K562 (cell line): ENCODE data around the gene NRG3. TPM values are rescaled to one million over a fixed set of nuclear protein-coding genes. Genes with fewer than 3 reads are reported as not detected.

Experiments used
- ATAC-seq: fragments of 200-7000 bp; cut with Tn5 transposase; 3 replicates; pipeline ENCODE4 v1.9.1; 2020; ENCODE audit warnings: moderate library complexity
- BruUV-seq: library from RNA; stranded (reverse); fragments of 400-500 nt; replicated peaks from 2 replicates; lab custom pipeline; 2021; lab: Mats Ljungman, UMichigan
- CTCF ChIA-PET: fragments of 300-600 bp; formaldehyde crosslinking; extraction: SDS; loops from one replicate; lab custom pipeline; 2021; ENCODE audit warnings: low intra/inter-chr PET ratio; lab: Yijun Ruan, JAX
- POLR2A ChIA-PET: fragments of 300-600, 350-650 bp; sonication (Branson Sonifier 250); formaldehyde crosslinking; extraction: SDS; loops from one replicate; lab custom pipeline; 2021; ENCODE audit warnings: antibody characterized with exemption, inconsistent platforms; lab: Yijun Ruan, JAX
- DNase-seq, 4 experiments: peaks; one replicate each; pipeline versions ENCODE4 v3.0.0 to v3.0.0-alpha.2; 2011 to 2018; ENCODE audit warnings: low spot score in 3 of 4, mixed read lengths in 3 of 4; ENCODE audit errors: extremely low read depth in 1 of 4
- FAIRE-seq: peaks from 2 replicates; lab custom pipeline; 2011; peaks lifted over from hg19 to GRCh38; lab: Jason Lieb, UNC
- H2AFZ ChIP-seq: 2 replicates; pipeline ENCODE4 v1.6.0; 2011; ENCODE audit warnings: low read depth, low read length, control low read depth, inconsistent platforms
- H3K27ac ChIP-seq: fragments of 200-600 bp; 3 replicates; pipeline ENCODE4 v1.8.0; 2011; ENCODE audit warnings: low read depth, mild to moderate bottlenecking, control low read depth, inconsistent platforms, low read length, moderate library complexity, mixed read lengths; ENCODE audit errors: extremely low read depth
- H3K27me3 ChIP-seq, 2 experiments: fragments of 300-600 bp in 1 of 2; 2 replicates in 1 of 2; 3 replicates in 1 of 2; pipeline versions ENCODE4 v1.6.0 to v1.8.0; 2011; ENCODE audit warnings: inconsistent platforms in 2 of 2, low read length in 2 of 2, mild to moderate bottlenecking in 1 of 2, mixed read lengths in 1 of 2, moderate library complexity in 1 of 2; ENCODE audit not compliant: control insufficient read depth in 2 of 2, insufficient read depth in 2 of 2
- H3K36me3 ChIP-seq: fragments of 300-600 bp; 3 replicates; pipeline ENCODE4 v1.8.0; 2011; ENCODE audit warnings: mild to moderate bottlenecking, low read length, inconsistent platforms; ENCODE audit not compliant: control insufficient read depth, insufficient read depth
- H3K4me1 ChIP-seq, 2 experiments: fragments of 200-600 bp in 1 of 2; replicated peaks in 1 of 2; 2 replicates in 1 of 2; 3 replicates in 1 of 2; pipeline versions ENCODE4 v1.5.1 to v1.8.0; 2011; ENCODE audit warnings: inconsistent platforms in 2 of 2, low read length in 2 of 2, mild to moderate bottlenecking in 1 of 2, mixed read lengths in 1 of 2, moderate library complexity in 1 of 2; ENCODE audit not compliant: control insufficient read depth in 2 of 2, insufficient read depth in 2 of 2
- H3K4me2 ChIP-seq: 2 replicates; pipeline ENCODE4 v1.6.1; 2011; ENCODE audit warnings: low read length, control low read depth, inconsistent platforms, mixed read lengths; ENCODE audit not compliant: insufficient read depth
- H3K4me3 ChIP-seq: fragments of 200-600 bp; sonication (generic), shearing (Covaris generic); 2 replicates; pipeline ENCODE4 v1.5.1; 2016; ENCODE audit warnings: control low read depth, inconsistent platforms
- H3K79me2 ChIP-seq: fragments of 200-600 bp; 3 replicates; pipeline ENCODE4 v1.8.0; 2011; ENCODE audit warnings: low read length, inconsistent platforms; ENCODE audit not compliant: control insufficient read depth, insufficient read depth
- H3K9ac ChIP-seq, 2 experiments: 2 replicates each; pipeline versions ENCODE4 v1.6.0 to v1.6.1; 2011; ENCODE audit warnings: low read depth in 2 of 2, low read length in 2 of 2, control low read depth in 1 of 2, inconsistent platforms in 1 of 2, mild to moderate bottlenecking in 1 of 2, mixed read lengths in 1 of 2; ENCODE audit not compliant: insufficient read depth in 1 of 2
- H3K9me1 ChIP-seq: one replicate; pipeline ENCODE4 v1.6.0; 2011; ENCODE audit warnings: inconsistent platforms, mild to moderate bottlenecking, low read length, moderate library complexity; ENCODE audit not compliant: control insufficient read depth, insufficient read depth
- H3K9me3 ChIP-seq: replicated peaks from 2 replicates; pipeline ENCODE4 v1.5.1; 2011; ENCODE audit warnings: low read depth, low read length, inconsistent platforms; ENCODE audit not compliant: control insufficient read depth, insufficient read depth
- H4K20me1 ChIP-seq: replicated peaks from 2 replicates; pipeline ENCODE4 v1.6.1; 2011; ENCODE audit warnings: low read length, inconsistent platforms, mixed read lengths; ENCODE audit not compliant: control insufficient read depth, insufficient read depth
- BCL6 ChIP-seq: fragments of 250-450 bp; sonication (Bioruptor Pico); IDR thresholded peaks from 2 replicates; pipeline ENCODE4 v1.4.0; 2020
- CBFA2T3 ChIP-seq: fragments of 450-650 bp; IDR thresholded peaks from 2 replicates; pipeline ENCODE4 v1.6.1; 2017
- COPS2 ChIP-seq: fragments of 450-650 bp; conservative IDR thresholded peaks from 2 replicates; pipeline ENCODE4 v1.6.1; 2016; ENCODE audit warnings: mild to moderate bottlenecking, moderate library complexity
- E2F8 ChIP-seq: fragments of 450-650 bp; IDR thresholded peaks from 2 replicates; pipeline ENCODE4 v1.7.1; 2018; ENCODE audit warnings: mild to moderate bottlenecking, low read depth; ENCODE audit not compliant: partially characterized antibody
- ELK3 ChIP-seq: fragments of 450-650 bp; formaldehyde crosslinking; IDR thresholded peaks from 2 replicates; pipeline ENCODE4 v1.4.0; 2020; ENCODE audit warnings: mild to moderate bottlenecking
- HES1 ChIP-seq: fragments of 450-650 bp; IDR thresholded peaks from 2 replicates; pipeline ENCODE4 v1.6.1; 2016; ENCODE audit warnings: low read depth, mild to moderate bottlenecking, moderate library complexity
- POLR3A ChIP-seq: IDR thresholded peaks from 2 replicates; pipeline ENCODE4 v1.6.1; 2011; ENCODE audit warnings: borderline replicate concordance, mild to moderate bottlenecking, moderate library complexity; ENCODE audit not compliant: insufficient read length, insufficient read depth; ENCODE audit errors: extremely low read depth
- RBM22 ChIP-seq: fragments of 200-400 bp; formaldehyde crosslinking; IDR thresholded peaks from 2 replicates; pipeline ENCODE4 v1.6.1; 2018; ENCODE audit warnings: low read length, low read depth; ENCODE audit not compliant: poor library complexity, severe bottlenecking
- RFX1 ChIP-seq: fragments of 450-650 bp; IDR thresholded peaks from 2 replicates; pipeline ENCODE4 v1.6.1; 2016; ENCODE audit warnings: mild to moderate bottlenecking, moderate library complexity
- SIRT6 ChIP-seq: IDR thresholded peaks from one replicate; pipeline ENCODE4 v1.6.1; 2012; ENCODE audit warnings: low read depth, mild to moderate bottlenecking, control low read depth, inconsistent platforms, low read length, moderate library complexity
- SIX5 ChIP-seq, 2 experiments: IDR thresholded peaks; 2 replicates each; pipeline ENCODE4 v1.6.1; 2011; ENCODE audit warnings: low read length in 2 of 2, borderline replicate concordance in 1 of 2, low read depth in 1 of 2, mild to moderate bottlenecking in 1 of 2, moderate library complexity in 1 of 2; ENCODE audit not compliant: insufficient read depth in 1 of 2
- TCF7L2 ChIP-seq: fragments of 150-350 bp; IDR thresholded peaks from 2 replicates; pipeline ENCODE4 v1.6.1; 2016; ENCODE audit warnings: low read depth, mild to moderate bottlenecking, low read length, moderate library complexity
- THRB ChIP-seq: fragments of 450-650 bp; formaldehyde crosslinking; conservative IDR thresholded peaks from 2 replicates; pipeline ENCODE4 v1.4.0; 2022; ENCODE audit warnings: mild to moderate bottlenecking, missing genetic modification characterization
- ZFP36 ChIP-seq: fragments of 150-350 bp; IDR thresholded peaks from 2 replicates; pipeline ENCODE4 v1.6.1; 2018; ENCODE audit warnings: low read length, low read depth; ENCODE audit not compliant: partially characterized antibody
- ZNF143 ChIP-seq: sonication (generic); formaldehyde crosslinking; IDR thresholded peaks from 2 replicates; pipeline ENCODE4 v1.9.0; 2022; ENCODE audit warnings: mild to moderate bottlenecking, missing genetic modification reagents
- ZNF398 ChIP-seq: fragments of 250-450 bp; sonication (Bioruptor Pico); IDR thresholded peaks from 2 replicates; pipeline ENCODE4 v1.8.0; 2021; ENCODE audit warnings: moderate library complexity, mild to moderate bottlenecking, inconsistent platforms
- WGBS: fragments of 100-300 bp; shearing (Covaris generic); methylation state at CpG from one replicate; pipeline ENCODE4 v1.1.6; 2016; ENCODE audit warnings: low coverage, mixed read lengths; ENCODE audit not compliant: insufficient coverage; ENCODE audit errors: missing lambda C conversion rate; 5-methylcytosine and 5-hydroxymethylcytosine counted together
- in situ Hi-C: fragments of 300-500 bp; cut with MboI; formaldehyde crosslinking; loops from 4 replicates; pipeline ENCODE4 v1.15.0; 2018; ENCODE audit warnings: inconsistent platforms, mixed read lengths
- intact Hi-C: fragments of 100-400 bp; cut with micrococcal nuclease; formaldehyde crosslinking; loops from 2 replicates; pipeline ENCODE4 v1.14.2; 2022
- polyA plus RNA-seq, 8 experiments: library from polyadenylated mRNA; depleted of rRNA in 4 of 8; stranded (reverse) in 5 of 8; unstranded in 3 of 8; fragments of >200 nt; fragmentation: Nextera tagmentation in 2 of 8; fragmentation: Illumina TruSeq in 1 of 8; extraction: Ambion mirVana in 2 of 8; extraction: Trizol in 1 of 8; gene quantifications; 2 replicates each; pipeline versions ENCODE4 v1.2.1 to v1.2.3, GENCODE V29; 2011 to 2014; ENCODE audit warnings: inconsistent platforms in 1 of 8, missing spikeins in 1 of 8
- total RNA-seq, 7 experiments: library from RNA; depleted of rRNA in 6 of 7; stranded (reverse); fragments of >200 nt in 6 of 7; fragmentation: Illumina TruSeq in 2 of 7; extraction: Trizol in 2 of 7; gene quantifications; 2 replicates each; pipeline versions ENCODE4 v1.2.1 to v1.2.3, GENCODE V29; 2011 to 2021; ENCODE audit warnings: low replicate concordance in 1 of 7

The NRG3 gene
- total and polyA plus RNA-seq, 9 of the 15 experiments (the other 6 are each of a cell fraction or from before 2014, with no cell fraction given) = not detected

- under 1% methylated on average over 11 of the region's 11 CpGs for WGBS
- Histone ChIP-seq H3K36me3 (no peaks in the 10 kb centered on the region), H3K9ac (no peak overlapping the region), H4K20me1 (no peaks in the 10 kb centered on the region), H3K9me3 (no peaks in the 10 kb centered on the region), H2AFZ (no peak overlapping the region)
- no TSS peak for BruUV-seq
- FAIRE-seq (no peak), ATAC-seq (no peak)
- POLR2A ChIA-PET = interaction anchor here (0.7 kb wide), 1 partner anchor 1392 kb away, joined by 5 read pairs; no protein-coding TSS in a partner anchor
- CTCF ChIA-PET = no interaction called here
- intact Hi-C loops = no loop called here
- TF ChIP-seq RBM22 = no peak
- TF ChIP-seq TCF7L2 = no peak
- no peak for TF ChIP-seq ZNF398 (CRISPR knock-in tag)
- TF ChIP-seq ZFP36 = no peak
- no peak for TF ChIP-seq ZNF143
- TF ChIP-seq CBFA2T3 = no peak
- no peak for TF ChIP-seq COPS2
- TF ChIP-seq ELK3 (CRISPR knock-in tag) = no peak
- TF ChIP-seq SIRT6 = no peak
- no peak for TF ChIP-seq HES1
- no peak for TF ChIP-seq SIX5 (IDR thresholded peaks at IDR 0.05; ENCODE audit: borderline replicate concordance in 1 of 2, insufficient read depth in 1 of 2, low read depth in 1 of 2, low read length in 2 of 2)
- no peak for TF ChIP-seq THRB (CRISPR knock-in tag)
- TF ChIP-seq BCL6 (CRISPR knock-in tag) = no peak
- TF ChIP-seq POLR3A = no peak
- TF ChIP-seq RFX1 = no peak
- no peak for TF ChIP-seq E2F8
- TF ChIP-seq, all 486 proteins: peak for 0
- DNase-seq = no peak
- Histone ChIP-seq H3K4me1 (no peaks in the 10 kb centered on the region), H3K4me2 (no peak overlapping the region), H3K27ac (no peak overlapping the region), H3K4me3 (no peak overlapping the region), H3K27me3 (no peaks in the 10 kb centered on the region), H3K9me1 (no peaks in the 10 kb centered on the region), H3K79me2 (no peaks in the 10 kb centered on the region)
- in situ Hi-C loops = no loop called here
Measured at GRCh38 chr10:82737549-82737948, 862.6 kb downstream of the NRG3 start.
